HG02852 (cell line): ENCODE results near the gene SPIRE1.
"Not testable (repeated sequence)": the region's sequence is repeated elsewhere in the genome, so short reads cannot be mapped to it uniquely, and the experiment has no call there.

Source experiments
- ATAC-seq: cut with Tn5 transposase; IDR thresholded peaks from one replicate; pipeline ENCODE4 v1.9.1; 2021; ENCODE audit warnings: mild to moderate bottlenecking, moderate library complexity; ENCODE audit not compliant: unreplicated experiment

Gene SPIRE1

GRCh38 chr18:12422936-12423335 lies 235.0 kb downstream of the SPIRE1 start:
- no peak for ATAC-seq

GRCh38 chr18:12421732-12422131 lies 236.2 kb downstream of the SPIRE1 start:
- no peak for ATAC-seq

GRCh38 chr18:12420821-12421421 lies 237.0 kb downstream of the SPIRE1 start:
- no peak for ATAC-seq

- no peak for ATAC-seq
These were observed 240.2 kb downstream of the SPIRE1 start for GRCh38 chr18:12417687-12418086.

GRCh38 chr18:12416098-12416729 lies 241.7 kb downstream of the SPIRE1 start:
- no peak for ATAC-seq

GRCh38 chr18:12411456-12411855 lies 246.5 kb downstream of the SPIRE1 start:
- ATAC-seq = no peak

- ATAC-seq = not testable (repeated sequence)
These were observed 247.2 kb downstream of the SPIRE1 start for GRCh38 chr18:12410747-12411146.

- ATAC-seq = no peak
These were observed 247.8 kb downstream of the SPIRE1 start for GRCh38 chr18:12410081-12410481.

- no peak for ATAC-seq
These were observed 248.4 kb downstream of the SPIRE1 start for GRCh38 chr18:12409469-12409868.

- peak; percentile 21 for ATAC-seq
These were observed 249.5 kb downstream of the SPIRE1 start for GRCh38 chr18:12408247-12408869.

- ATAC-seq = no peak
These were observed 251.4 kb downstream of the SPIRE1 start for GRCh38 chr18:12406371-12407111.

GRCh38 chr18:12405066-12405465 lies 252.8 kb downstream of the SPIRE1 start:
- ATAC-seq = no peak

GRCh38 chr18:12403601-12404506 lies 254.1 kb downstream of the SPIRE1 start:
- no peak for ATAC-seq

- no peak for ATAC-seq
These were observed 256.0 kb downstream of the SPIRE1 start for GRCh38 chr18:12401881-12402280.

- no peak for ATAC-seq
These were observed 258.7 kb downstream of the SPIRE1 start for GRCh38 chr18:12399231-12399630.

GRCh38 chr18:12398625-12399024 lies 259.3 kb downstream of the SPIRE1 start:
- ATAC-seq = no peak

GRCh38 chr18:12397793-12398192 lies 260.1 kb downstream of the SPIRE1 start:
- no peak for ATAC-seq

- ATAC-seq = no peak
These were observed 260.7 kb downstream of the SPIRE1 start for GRCh38 chr18:12397254-12397653.
